Peyer's patch (tissue), 4 donors: ENCODE data around the gene EPHA1. TPM values are rescaled to one million over a fixed set of nuclear protein-coding genes. Genes with fewer than 3 reads are reported as not detected.
A peak's percentile ranks its signal among the peaks of the same experiment; 100 is the strongest.

Source experiments
- DNase-seq, 3 donors: peaks; one replicate each; pipeline ENCODE4 v3.0.0-alpha.2; 2017 to 2019
- H3K27ac ChIP-seq, 4 donors: fragments of 200-600 bp; sonication (generic); one replicate each; pipeline ENCODE4 v1.5.1; 2016 to 2019
- H3K27me3 ChIP-seq, 2 donors: fragments of 200-600 bp; sonication (generic); one replicate each; pipeline ENCODE4 v1.5.1; 2019
- H3K36me3 ChIP-seq, 3 donors: fragments of 200-600 bp; sonication (generic); one replicate each; pipeline ENCODE4 v1.5.1; 2016 to 2019
- H3K4me1 ChIP-seq, 4 donors: fragments of 200-600 bp; sonication (generic); one replicate each; pipeline ENCODE4 v1.5.1; 2016 to 2019
- H3K4me3 ChIP-seq, 4 donors: fragments of 200-600 bp; sonication (generic); 1 replicate in 3 of 4; 2 replicates in 1 of 4; pipeline ENCODE4 v1.5.1; 2016 to 2019; ENCODE audit warnings: mild to moderate bottlenecking in 1 of 4
- H3K9me3 ChIP-seq, 4 donors: fragments of 200-600 bp; sonication (generic); one replicate each; pipeline ENCODE4 v1.5.1; 2016 to 2019; ENCODE audit warnings: mild to moderate bottlenecking in 1 of 4
- CTCF ChIP-seq, 6 experiments: fragments of 450-650 bp in 4 of 6; fragments of 200-600 bp in 2 of 6; sonication (generic) in 1 of 6; IDR thresholded peaks; one replicate each; pipeline ENCODE4 v1.5.1; 2017 to 2019; ENCODE audit warnings: antibody characterized with exemption in 6 of 6, mild to moderate bottlenecking in 3 of 6, moderate library complexity in 1 of 6
- POLR2A ChIP-seq, 2 donors: fragments of 450-650 bp; IDR thresholded peaks; one replicate each; pipeline ENCODE4 v1.5.1; 2017; ENCODE audit warnings: antibody characterized with exemption in 2 of 2, mild to moderate bottlenecking in 2 of 2, moderate library complexity in 2 of 2
- total RNA-seq, 4 donors: library from RNA; depleted of rRNA; stranded (reverse); fragments of >200 nt; gene quantifications; one replicate each; pipeline ENCODE4 v1.1.0, GENCODE V29; 2016

The EPHA1 gene
- total RNA-seq, 4 donors from 2014 or later, result 52.5 to 81.3 (median 63.9) TPM

GRCh38 chr7:143384148-143384547, 24.5 kb downstream of the EPHA1 start:
- TF ChIP-seq POLR2A (IDR thresholded peaks at IDR 0.05) (no peak), CTCF (IDR thresholded peaks at IDR 0.05) (no peak)
- no peak for DNase-seq
- Histone ChIP-seq H3K27ac (peak overlapping the region; percentile 7 to 99 (median 96)), H3K27me3 (no peaks in the 10 kb centered on the region), H3K36me3 (peaks cover 0 to 24% (median 0%) of the 10 kb centered on the region in 3 donors), H3K9me3 (no peaks in the 10 kb centered on the region), H3K4me3 (peak overlapping the region in 2 of 4 donors; percentile 19 to 77), H3K4me1 (peaks cover 0 to 58% (median 25%) of the 10 kb centered on the region in 4 donors)

- H3K27me3 ChIP-seq, result no peaks in the 10 kb centered on the region
- no peak for TF ChIP-seq CTCF (IDR thresholded peaks at IDR 0.05)
- no peak for TF ChIP-seq POLR2A (IDR thresholded peaks at IDR 0.05)
- no peak for DNase-seq
- H3K9me3 ChIP-seq, result no peaks in the 10 kb centered on the region
- H3K36me3 ChIP-seq, result peaks cover 0 to 19% (median 0%) of the 10 kb centered on the region in 3 donors
- peaks cover 0 to 63% (median 28%) of the 10 kb centered on the region in 4 donors for H3K4me1 ChIP-seq
- H3K4me3 ChIP-seq, result peak overlapping the region in 2 of 4 donors; percentile 77 to 100
- peak overlapping the region; percentile 7 to 99 (median 96) for H3K27ac ChIP-seq
These were observed 25.1 kb downstream of the EPHA1 start for GRCh38 chr7:143383642-143383957.

GRCh38 chr7:143382791-143383641, 25.6 kb downstream of the EPHA1 start:
- Histone ChIP-seq H3K9me3 (no peaks in the 10 kb centered on the region), H3K4me1 (peaks cover 0 to 63% (median 28%) of the 10 kb centered on the region in 4 donors), H3K4me3 (peak overlapping the region in 3 of 4 donors; percentile 77 to 100 (median 93)), H3K27ac (peak overlapping the region; percentile 94 to 99 (median 99)), H3K27me3 (no peaks in the 10 kb centered on the region), H3K36me3 (peaks cover 0 to 13% (median 0%) of the 10 kb centered on the region in 3 donors)
- TF ChIP-seq CTCF (IDR thresholded peaks at IDR 0.05), result no peak
- no peak for TF ChIP-seq POLR2A (IDR thresholded peaks at IDR 0.05)
- DNase-seq, result no peak

- peak overlapping the region; percentile 94 to 99 (median 99) for H3K27ac ChIP-seq
- TF ChIP-seq CTCF (IDR thresholded peaks at IDR 0.05) (no peak), POLR2A (IDR thresholded peaks at IDR 0.05) (no peak)
- H3K36me3 ChIP-seq, result peaks cover 0 to 5% (median 0%) of the 10 kb centered on the region in 3 donors
- no peak for DNase-seq
- H3K4me1 ChIP-seq, result peaks cover 0 to 59% (median 28%) of the 10 kb centered on the region in 4 donors
- H3K4me3 ChIP-seq, result peak overlapping the region; percentile 77 to 100 (median 87)
- no peaks in the 10 kb centered on the region for H3K27me3 ChIP-seq
- H3K9me3 ChIP-seq, result no peaks in the 10 kb centered on the region
These were observed 26.4 kb downstream of the EPHA1 start for GRCh38 chr7:143382126-143382790.

- Histone ChIP-seq H3K36me3 (no peaks in the 10 kb centered on the region), H3K27ac (peak overlapping the region; percentile 94 to 99 (median 99)), H3K9me3 (no peaks in the 10 kb centered on the region), H3K4me3 (peak overlapping the region; percentile 77 to 100 (median 87)), H3K27me3 (no peaks in the 10 kb centered on the region), H3K4me1 (peaks cover 0 to 53% (median 28%) of the 10 kb centered on the region in 4 donors)
- TF ChIP-seq CTCF (IDR thresholded peaks at IDR 0.05), result no peak
- no peak for TF ChIP-seq POLR2A (IDR thresholded peaks at IDR 0.05)
- peak in 2 of 3 donors; percentile 72 to 77 for DNase-seq
These were observed 27.1 kb downstream of the EPHA1 start for GRCh38 chr7:143381427-143382125.
